Hepatocyte (in vitro differentiated cells): ENCODE results near the gene MEF2C.

Source experiments
- CTCF ChIP-seq: fragments of 200-600 bp; sonication (generic); IDR thresholded peaks from 2 replicates; pipeline ENCODE4 v1.5.1; 2016; ENCODE audit warnings: antibody characterized with exemption, mild to moderate bottlenecking; ENCODE audit not compliant: poor library complexity
- EZH2 ChIP-seq: fragments of 200-600 bp; sonication (generic); IDR thresholded peaks from 2 replicates; pipeline ENCODE4 v1.6.1; 2016; ENCODE audit warnings: antibody characterized with exemption, mild to moderate bottlenecking, borderline replicate concordance
- EZH2phosphoT487 ChIP-seq: fragments of 200-600 bp; sonication (generic); IDR thresholded peaks from one replicate; pipeline ENCODE4 v1.6.1; 2018; ENCODE audit warnings: antibody characterized with exemption, mild to moderate bottlenecking, low read depth, moderate library complexity; ENCODE audit not compliant: unreplicated experiment, severe bottlenecking

DNA sequence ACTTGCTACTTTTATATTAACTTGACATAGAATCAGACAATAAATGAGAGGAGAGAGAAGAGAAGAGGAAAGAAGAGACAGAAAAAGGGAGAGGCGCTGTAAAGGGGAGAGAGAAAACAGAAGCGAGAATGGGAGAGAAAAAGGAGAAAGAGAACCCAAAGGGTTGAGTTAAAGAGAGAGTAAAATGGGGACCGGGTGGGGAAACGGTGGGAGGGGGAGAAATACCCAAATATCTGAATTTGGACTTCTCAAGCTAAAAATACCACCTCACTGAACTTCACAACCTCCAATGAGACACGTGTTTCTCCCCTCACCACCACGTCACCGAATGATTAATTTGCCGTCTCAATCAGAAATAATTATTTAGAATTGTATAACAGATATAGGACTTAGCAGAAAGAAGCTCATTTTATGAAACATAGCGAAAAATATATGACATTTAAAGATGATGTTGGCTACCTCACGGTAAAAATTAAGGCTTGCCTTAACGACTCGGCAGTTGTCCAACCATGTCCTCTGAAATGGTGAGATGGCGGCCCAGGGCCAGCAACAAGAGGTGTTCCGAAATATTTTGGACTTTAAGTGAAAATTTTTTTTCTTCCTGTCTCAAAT, 204.1 kb downstream of the MEF2C start:
- TF ChIP-seq EZH2, result no peak
- no peak for TF ChIP-seq CTCF
- no peak for TF ChIP-seq EZH2phosphoT487
